ENCODE data around the gene PDZD4. TPM values are rescaled to one million over a fixed set of nuclear protein-coding genes. Genes with fewer than 3 reads are reported as not detected.

The PDZD4 gene
- total and polyA plus RNA-seq, 9 of the 15 experiments (the other 6 are each of a cell fraction or from before 2014, with no cell fraction given), result 0.05 to 0.38 (median 0.07) TPM; not detected in 5

- TF ChIP-seq MCM5 (IDR thresholded peaks at IDR 0.05; ENCODE audit: low read depth), result no peak
- peak; percentile 33; the same call in 1 of the 2 replicates for TF ChIP-seq MBD2 (IDR thresholded peaks at IDR 0.05; ENCODE audit: borderline replicate concordance, low read depth)
- TF ChIP-seq FOSL1 (tag; conservative IDR thresholded peaks at IDR 0.05), result peak; percentile 89
- TF ChIP-seq CTBP1 (IDR thresholded peaks at IDR 0.05; ENCODE audit: borderline replicate concordance), result peak; percentile 17; the same call in 1 of the 2 replicates
- no peak for TF ChIP-seq NR0B1 (IDR thresholded peaks at IDR 0.05; ENCODE audit: partially characterized antibody)
- TF ChIP-seq SRF (CRISPR knock-in tag; IDR thresholded peaks at IDR 0.05), result no peak
- peak; percentile 77 for TF ChIP-seq SMARCE1 (IDR thresholded peaks at IDR 0.05)
- TF ChIP-seq ZBTB40 (IDR thresholded peaks at IDR 0.05), result no peak
- no peak for TF ChIP-seq ZBTB40 (CRISPR knock-in tag; IDR thresholded peaks at IDR 0.05)
- peak; percentile 56 for TF ChIP-seq ARID1B (IDR thresholded peaks at IDR 0.05)
- no peak for TF ChIP-seq NFATC3 (IDR thresholded peaks at IDR 0.05)
- TF ChIP-seq HMGN3 (IDR thresholded peaks at IDR 0.05; ENCODE audit: borderline replicate concordance, extremely low read depth, insufficient read length, low read depth, low read length), result no peak
- TF ChIP-seq FOXP1 (CRISPR knock-in tag; IDR thresholded peaks at IDR 0.05), result no peak
- no peak for TF ChIP-seq ZNF23 (CRISPR knock-in tag; IDR thresholded peaks at IDR 0.05)
- no peak for TF ChIP-seq ZNF140 (CRISPR knock-in tag; IDR thresholded peaks at IDR 0.05)
- TF ChIP-seq POLR2B (IDR thresholded peaks at IDR 0.05; ENCODE audit: low read depth, partially characterized antibody), result peak; percentile 47
- TF ChIP-seq NFIC (IDR thresholded peaks at IDR 0.05), result peak; percentile 37
- peak; percentile 9 for TF ChIP-seq SMAD1 (IDR thresholded peaks at IDR 0.05; ENCODE audit: low read depth, low read length, partially characterized antibody)
- peak; percentile 46; the same call in 1 of the 2 replicates for TF ChIP-seq EGR1 (conservative IDR thresholded peaks at IDR 0.05)
- 0 out of 2 replicates have a peak, but pooled peaks have one; percentile 9 for TF ChIP-seq XRCC5 (IDR thresholded peaks at IDR 0.05; ENCODE audit: low read depth, low read length)
Measured at GRCh38 chrX:153766098-153766817, 64.1 kb downstream of the PDZD4 start (continued).

All from K562 (cell line).